Chondrocyte (in vitro differentiated cells): ENCODE results near the gene MAP10. TPM values are rescaled to one million over a fixed set of nuclear protein-coding genes. Genes with fewer than 3 reads are reported as not detected.

Experiments
- DNase-seq: peaks from one replicate; pipeline ENCODE4 v3.0.0; 2021; ENCODE audit warnings: mixed read lengths, low spot score
- H3K27ac Mint-ChIP-seq: one replicate; pipeline ENCODE4 v1.8.0; 2021; ENCODE audit warnings: mild to moderate bottlenecking, moderate library complexity, mixed read lengths; ENCODE audit not compliant: unreplicated experiment
- H3K27me3 Mint-ChIP-seq: 2 replicates; pipeline ENCODE4 v1.8.0; 2021; ENCODE audit warnings: low read depth, mixed read lengths
- H3K36me3 Mint-ChIP-seq: 2 replicates; pipeline ENCODE4 v1.8.0; 2021; ENCODE audit warnings: low read depth, mixed read lengths
- H3K4me1 Mint-ChIP-seq: 2 replicates; pipeline ENCODE4 v1.8.0; 2021; ENCODE audit warnings: low read depth, mild to moderate bottlenecking, mixed read lengths
- H3K4me3 Mint-ChIP-seq: one replicate; pipeline ENCODE4 v1.8.0; 2021; ENCODE audit warnings: mild to moderate bottlenecking, moderate library complexity, mixed read lengths; ENCODE audit not compliant: unreplicated experiment
- H3K9me3 Mint-ChIP-seq: 2 replicates; pipeline ENCODE4 v1.8.0; 2021; ENCODE audit warnings: low read depth, mixed read lengths
- total RNA-seq: library from RNA; stranded (reverse); gene quantifications from 3 replicates; pipeline ENCODE4 v1.2.1, GENCODE V29; 2021
- TF ChIP-seq, protein P1 (sequence below): fragments of 200-600 bp; sonication (generic); IDR thresholded peaks from 2 replicates; pipeline ENCODE4 v1.5.0; 2021; ENCODE audit warnings: antibody characterized with exemption, mild to moderate bottlenecking, moderate library complexity

Gene MAP10
- total RNA-seq, 1 donor from 2014 or later = 1.0 TPM

GRCh38 chr1:232851532-232851931 is 46.3 kb downstream of the MAP10 start:
- H3K27me3 Mint-ChIP-seq = no peaks in the 10 kb centered on the region
- TF ChIP-seq, protein P1, sequence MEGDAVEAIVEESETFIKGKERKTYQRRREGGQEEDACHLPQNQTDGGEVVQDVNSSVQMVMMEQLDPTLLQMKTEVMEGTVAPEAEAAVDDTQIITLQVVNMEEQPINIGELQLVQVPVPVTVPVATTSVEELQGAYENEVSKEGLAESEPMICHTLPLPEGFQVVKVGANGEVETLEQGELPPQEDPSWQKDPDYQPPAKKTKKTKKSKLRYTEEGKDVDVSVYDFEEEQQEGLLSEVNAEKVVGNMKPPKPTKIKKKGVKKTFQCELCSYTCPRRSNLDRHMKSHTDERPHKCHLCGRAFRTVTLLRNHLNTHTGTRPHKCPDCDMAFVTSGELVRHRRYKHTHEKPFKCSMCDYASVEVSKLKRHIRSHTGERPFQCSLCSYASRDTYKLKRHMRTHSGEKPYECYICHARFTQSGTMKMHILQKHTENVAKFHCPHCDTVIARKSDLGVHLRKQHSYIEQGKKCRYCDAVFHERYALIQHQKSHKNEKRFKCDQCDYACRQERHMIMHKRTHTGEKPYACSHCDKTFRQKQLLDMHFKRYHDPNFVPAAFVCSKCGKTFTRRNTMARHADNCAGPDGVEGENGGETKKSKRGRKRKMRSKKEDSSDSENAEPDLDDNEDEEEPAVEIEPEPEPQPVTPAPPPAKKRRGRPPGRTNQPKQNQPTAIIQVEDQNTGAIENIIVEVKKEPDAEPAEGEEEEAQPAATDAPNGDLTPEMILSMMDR = no peak
- no peak for DNase-seq
- H3K27ac Mint-ChIP-seq = no peak overlapping the region
- no peaks in the 10 kb centered on the region for H3K4me1 Mint-ChIP-seq
- H3K4me3 Mint-ChIP-seq = no peak overlapping the region
- H3K9me3 Mint-ChIP-seq = no peaks in the 10 kb centered on the region
- no peaks in the 10 kb centered on the region for H3K36me3 Mint-ChIP-seq

- TF ChIP-seq, protein P1 = no peak
- Mint-ChIP-seq H3K27me3 (peaks cover 4% of the 10 kb centered on the region), H3K4me3 (no peak overlapping the region), H3K4me1 (no peaks in the 10 kb centered on the region), H3K27ac (no peak overlapping the region), H3K9me3 (no peaks in the 10 kb centered on the region), H3K36me3 (no peaks in the 10 kb centered on the region)
- no peak for DNase-seq
These were observed 49.0 kb downstream of the MAP10 start for GRCh38 chr1:232853994-232854797.

DNA sequence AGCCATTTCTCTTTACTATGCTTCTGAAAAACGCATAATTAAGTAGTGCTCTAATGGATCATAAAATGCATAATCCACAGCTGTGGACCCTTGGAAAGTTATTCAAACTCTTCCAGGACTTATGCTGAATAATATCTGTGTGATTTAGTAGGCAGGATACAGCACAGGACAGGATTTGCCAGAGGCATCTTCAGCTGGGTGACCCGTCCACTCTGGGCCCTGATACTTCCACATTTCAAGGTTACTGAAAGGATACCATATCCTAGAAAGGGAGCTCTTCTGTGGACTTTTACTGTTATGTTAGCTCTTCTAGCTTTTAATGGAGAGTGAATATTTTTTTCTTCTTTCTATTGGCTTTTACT is 49.6 kb downstream of the MAP10 start:
- H3K4me3 Mint-ChIP-seq = no peak overlapping the region

DNA sequence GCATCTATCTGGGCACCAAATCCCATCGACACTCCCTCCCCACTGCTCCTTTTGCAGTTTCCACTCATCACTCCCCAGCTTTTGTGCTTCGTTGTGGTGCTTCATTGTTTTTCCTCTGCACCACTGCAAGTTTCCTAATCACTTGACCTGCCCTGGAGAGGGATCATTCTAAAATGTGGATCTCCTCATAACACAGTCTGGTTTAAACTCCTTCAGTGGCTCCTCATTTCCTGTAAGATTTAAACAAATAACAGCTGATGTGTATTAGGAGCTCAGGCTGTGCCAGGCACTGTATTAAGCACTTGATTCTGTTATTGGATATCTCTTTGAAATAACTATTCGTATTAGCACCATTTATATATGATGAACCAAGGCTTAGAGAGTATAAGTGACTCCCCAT is 51.3 kb downstream of the MAP10 start:
- Mint-ChIP-seq H3K4me3 (no peak overlapping the region), H3K27ac (no peak overlapping the region), H3K36me3 (no peaks in the 10 kb centered on the region), H3K4me1 (no peaks in the 10 kb centered on the region), H3K27me3 (peaks cover 8% of the 10 kb centered on the region), H3K9me3 (no peaks in the 10 kb centered on the region)
- TF ChIP-seq, protein P1 = no peak
- no peak for DNase-seq

More for the DNA sequence above, 49.6 kb downstream of the MAP10 start:
- H3K27ac Mint-ChIP-seq = no peak overlapping the region
- H3K9me3 Mint-ChIP-seq = no peaks in the 10 kb centered on the region
- H3K36me3 Mint-ChIP-seq = no peaks in the 10 kb centered on the region
- DNase-seq = no peak
- H3K4me1 Mint-ChIP-seq = no peaks in the 10 kb centered on the region
- TF ChIP-seq, protein P1 = no peak
- H3K27me3 Mint-ChIP-seq = peaks cover 7% of the 10 kb centered on the region

Other genes with a start within 250 kb of the MAP10 start
- gene SIPA1L2, start 175.3 kb upstream of the MAP10 start, total RNA-seq = 8.9 to 9.5 TPM (median 9.0 TPM) in 3 replicates
- gene NTPCR, start 145.2 kb downstream of the MAP10 start, total RNA-seq = 24.8 to 39.6 TPM (median 28.5 TPM) in 3 replicates